Mucosa of descending colon (tissue), 3 donors: ENCODE results near the gene PDE4B. TPM values are rescaled to one million over a fixed set of nuclear protein-coding genes. Genes with fewer than 3 reads are reported as not detected.

ENCODE experiments used
- ATAC-seq: fragments of 200-7000 bp; cut with Tn5 transposase; one replicate; pipeline ENCODE4 v1.9.1; 2020; ENCODE audit warnings: mild to moderate bottlenecking, moderate library complexity
- DNase-seq, 3 donors: peaks; one replicate each; pipeline ENCODE4 v3.0.0-alpha.2; 2020
- H3K36me3 ChIP-seq: fragments of 200-600 bp; one replicate; pipeline ENCODE4 v1.8.0; 2021; ENCODE audit warnings: low read depth, mild to moderate bottlenecking
- H3K4me1 ChIP-seq: fragments of 200-600 bp; one replicate; pipeline ENCODE4 v1.8.0; 2021; ENCODE audit warnings: low read depth, mild to moderate bottlenecking
- H3K4me3 ChIP-seq: fragments of 200-600 bp; one replicate; pipeline ENCODE4 v1.8.0; 2021; ENCODE audit warnings: mild to moderate bottlenecking
- H3K9me3 ChIP-seq: fragments of 200-600 bp; one replicate; pipeline ENCODE4 v1.8.0; 2021; ENCODE audit warnings: mild to moderate bottlenecking
- CTCF ChIP-seq: fragments of 200-600 bp; IDR thresholded peaks from one replicate; pipeline ENCODE4 v1.8.0; 2022; ENCODE audit warnings: antibody characterized with exemption, mild to moderate bottlenecking
- intact Hi-C, 2 donors: fragments of 100-400 bp; cut with DNase I in 1 of 2; cut with micrococcal nuclease in 1 of 2; formaldehyde crosslinking; loops; one replicate each; pipeline versions ENCODE4 v1.11.0 to v1.11.1; 2022; cut with DNase I, micrococcal nuclease
- total RNA-seq, 3 donors: library from RNA; stranded (reverse); fragmentation: NEBNext Ultra II Directional in 2 of 3; extraction: Animal tissue kit (Norgen Biotek cat#: 25700) in 2 of 3; gene quantifications; one replicate each; pipeline versions ENCODE4 v1.2.1 to v1.2.4, GENCODE V29; 2021 to 2023
- donor health status: DM: no; HTN: no; CAD: no; lungs with moderate emphysema.
- donor health status: DM: no; HTN: no; CAD: no.
- donor health status: DM: no; HTN: yes; CAD: no.

The PDE4B gene
- total RNA-seq, 3 donors from 2014 or later: 3.4 to 6.6 (median 4.9) TPM

- H3K4me3 ChIP-seq: no peak overlapping the region
- no peaks in the 10 kb centered on the region for H3K36me3 ChIP-seq
- DNase-seq (no peak), ATAC-seq (no peak)
- no peaks in the 10 kb centered on the region for H3K4me1 ChIP-seq
- TF ChIP-seq CTCF: no peak
- no peaks in the 10 kb centered on the region for H3K9me3 ChIP-seq
- intact Hi-C loops: no loop called here
Observed at GRCh38 chr1:66231217-66231616, 438.5 kb downstream of the PDE4B start.

GRCh38 chr1:66231681-66232463 is 439.2 kb downstream of the PDE4B start:
- DNase-seq (no peak), ATAC-seq (no peak)
- Histone ChIP-seq H3K4me1 (no peaks in the 10 kb centered on the region), H3K36me3 (no peaks in the 10 kb centered on the region), H3K9me3 (no peaks in the 10 kb centered on the region), H3K4me3 (no peak overlapping the region)
- no peak for TF ChIP-seq CTCF
- intact Hi-C loops: no loop called here

GRCh38 chr1:66237042-66237441 is 444.3 kb downstream of the PDE4B start:
- intact Hi-C loops: no loop called here

GRCh38 chr1:66237722-66238479 is 445.2 kb downstream of the PDE4B start:
- TF ChIP-seq CTCF: no peak
- Histone ChIP-seq H3K4me3 (no peak overlapping the region), H3K36me3 (no peaks in the 10 kb centered on the region), H3K4me1 (peaks cover 2% of the 10 kb centered on the region), H3K9me3 (no peaks in the 10 kb centered on the region)
- intact Hi-C loops: no loop called here
- ATAC-seq (no peak), DNase-seq (no peak)

More at GRCh38 chr1:66237042-66237441, 444.3 kb downstream of the PDE4B start:
- H3K4me1 ChIP-seq: peaks cover 2% of the 10 kb centered on the region
- ATAC-seq: no peak
- no peak overlapping the region for H3K4me3 ChIP-seq
- TF ChIP-seq CTCF: no peak
- H3K36me3 ChIP-seq: no peaks in the 10 kb centered on the region
- no peak for DNase-seq
- H3K9me3 ChIP-seq: no peaks in the 10 kb centered on the region

- no peak for TF ChIP-seq CTCF
- Histone ChIP-seq H3K36me3 (no peaks in the 10 kb centered on the region), H3K4me3 (no peak overlapping the region), H3K9me3 (no peaks in the 10 kb centered on the region), H3K4me1 (peaks cover 2% of the 10 kb centered on the region)
- intact Hi-C loops: loop anchor here in 1 of 2 donors (5.0 kb wide), 1 partner anchor 283 kb away; no protein-coding TSS in a partner anchor
- DNase-seq (no peak), ATAC-seq (no peak)
Observed at GRCh38 chr1:66239834-66240233, 447.1 kb downstream of the PDE4B start.
